Colonic mucosa (tissue), 4 donors: ENCODE measurements around the gene DES. TPM values are rescaled to one million over a fixed set of nuclear protein-coding genes. Genes with fewer than 3 reads are reported as not detected.
A peak's percentile ranks its signal among the peaks of the same experiment; 100 is the strongest.

Experiments used
- DNase-seq: peaks from one replicate; pipeline ENCODE4 v3.0.0-alpha.2; 2020
- H3K27ac ChIP-seq: fragments of 200-600 bp; one replicate; pipeline ENCODE4 v1.8.0; 2021
- H3K27me3 ChIP-seq: fragments of 200-600 bp; one replicate; pipeline ENCODE4 v1.8.0; 2021
- H3K36me3 ChIP-seq: fragments of 200-600 bp; one replicate; pipeline ENCODE4 v1.8.0; 2021
- H3K4me1 ChIP-seq: fragments of 200-600 bp; one replicate; pipeline ENCODE4 v1.8.0; 2021; ENCODE audit warnings: mild to moderate bottlenecking
- H3K4me3 ChIP-seq: fragments of 200-600 bp; one replicate; pipeline ENCODE4 v1.8.0; 2021
- H3K9ac ChIP-seq, 2 donors: one replicate each; pipeline ENCODE4 v1.7.0; 2013; ENCODE audit warnings: control low read depth in 2 of 2, low read depth in 2 of 2, low read length in 2 of 2
- H3K9me3 ChIP-seq: fragments of 200-600 bp; one replicate; pipeline ENCODE4 v1.8.0; 2021
- CTCF ChIP-seq: fragments of 200-600 bp; IDR thresholded peaks from one replicate; pipeline ENCODE4 v1.8.0; 2022; ENCODE audit warnings: antibody characterized with exemption, mild to moderate bottlenecking
- intact Hi-C: fragments of 100-400 bp; cut with DNase I; formaldehyde crosslinking; loops from one replicate; pipeline ENCODE4 v1.14.1; 2022
- total RNA-seq, 2 donors: library from RNA; stranded (reverse); fragmentation: NEBNext Ultra II Directional in 1 of 2; extraction: Animal tissue kit (Norgen Biotek cat#: 25700) in 1 of 2; gene quantifications; one replicate each; pipeline ENCODE4 v1.2.1, GENCODE V29; 2021
- donor health status: healthy.
- donor health status: DM: no; HTN: no; CAD: no.
- donor health status: DM: no; HTN: no; CAD: no.

Gene DES
- total RNA-seq, 2 donors from 2014 or later, result 24.0 to 917 TPM

GRCh38 chr2:219451661-219452360 lies 33.6 kb downstream of the DES start:
- Histone ChIP-seq H3K4me1 (no peaks in the 10 kb centered on the region), H3K36me3 (no peaks in the 10 kb centered on the region), H3K27me3 (peaks cover 23% of the 10 kb centered on the region), H3K27ac (peak overlapping the region; percentile 22), H3K9me3 (no peaks in the 10 kb centered on the region), H3K9ac (no peak overlapping the region), H3K4me3 (no peak overlapping the region)
- no peak for DNase-seq
- no peak for TF ChIP-seq CTCF
- intact Hi-C loops, result no loop called here

GRCh38 chr2:219452361-219453317 lies 34.5 kb downstream of the DES start:
- intact Hi-C loops, result no loop called here
- TF ChIP-seq CTCF, result no peak
- Histone ChIP-seq H3K9ac (no peak overlapping the region), H3K9me3 (no peaks in the 10 kb centered on the region), H3K4me3 (no peak overlapping the region), H3K36me3 (no peaks in the 10 kb centered on the region), H3K27me3 (peaks cover 19% of the 10 kb centered on the region), H3K27ac (peak overlapping the region; percentile 22), H3K4me1 (no peaks in the 10 kb centered on the region)
- DNase-seq, result no peak

- intact Hi-C loops, result no loop called here
- TF ChIP-seq CTCF, result no peak
- Histone ChIP-seq H3K9ac (no peak overlapping the region), H3K4me3 (no peak overlapping the region), H3K9me3 (no peaks in the 10 kb centered on the region), H3K36me3 (no peaks in the 10 kb centered on the region), H3K4me1 (no peaks in the 10 kb centered on the region), H3K27ac (peak overlapping the region; percentile 22), H3K27me3 (peaks cover 6% of the 10 kb centered on the region)
- no peak for DNase-seq
Observed at GRCh38 chr2:219453671-219454590, 35.8 kb downstream of the DES start.

- no peaks in the 10 kb centered on the region for H3K9me3 ChIP-seq
- intact Hi-C loops, result no loop called here
- DNase-seq, result no peak
- H3K27me3 ChIP-seq, result no peaks in the 10 kb centered on the region
- H3K4me3 ChIP-seq, result no peak overlapping the region
- no peaks in the 10 kb centered on the region for H3K36me3 ChIP-seq
- no peaks in the 10 kb centered on the region for H3K4me1 ChIP-seq
- TF ChIP-seq CTCF, result no peak
- H3K27ac ChIP-seq, result no peak overlapping the region
- no peak overlapping the region for H3K9ac ChIP-seq
Observed at GRCh38 chr2:219455581-219455980, 37.4 kb downstream of the DES start.
